A673 (cell line): ENCODE results near the gene KCNQ2.

Source experiments
- EZH2 ChIP-seq: fragments of 200-600 bp; sonication (generic); IDR thresholded peaks from 2 replicates; pipeline ENCODE4 v1.6.1; 2017; ENCODE audit warnings: borderline replicate concordance, low read depth, mild to moderate bottlenecking, mixed read lengths, antibody characterized with exemption, low read length; ENCODE audit not compliant: poor library complexity, severe bottlenecking
- TF ChIP-seq, protein P1 (sequence below): fragments of 300-800, 200-600 bp; sonication (generic); conservative IDR thresholded peaks from 2 replicates; pipeline ENCODE4 v1.5.1; 2017; ENCODE audit warnings: low read depth, mild to moderate bottlenecking, antibody characterized with exemption, low read length, moderate library complexity, mixed read lengths

DNA sequence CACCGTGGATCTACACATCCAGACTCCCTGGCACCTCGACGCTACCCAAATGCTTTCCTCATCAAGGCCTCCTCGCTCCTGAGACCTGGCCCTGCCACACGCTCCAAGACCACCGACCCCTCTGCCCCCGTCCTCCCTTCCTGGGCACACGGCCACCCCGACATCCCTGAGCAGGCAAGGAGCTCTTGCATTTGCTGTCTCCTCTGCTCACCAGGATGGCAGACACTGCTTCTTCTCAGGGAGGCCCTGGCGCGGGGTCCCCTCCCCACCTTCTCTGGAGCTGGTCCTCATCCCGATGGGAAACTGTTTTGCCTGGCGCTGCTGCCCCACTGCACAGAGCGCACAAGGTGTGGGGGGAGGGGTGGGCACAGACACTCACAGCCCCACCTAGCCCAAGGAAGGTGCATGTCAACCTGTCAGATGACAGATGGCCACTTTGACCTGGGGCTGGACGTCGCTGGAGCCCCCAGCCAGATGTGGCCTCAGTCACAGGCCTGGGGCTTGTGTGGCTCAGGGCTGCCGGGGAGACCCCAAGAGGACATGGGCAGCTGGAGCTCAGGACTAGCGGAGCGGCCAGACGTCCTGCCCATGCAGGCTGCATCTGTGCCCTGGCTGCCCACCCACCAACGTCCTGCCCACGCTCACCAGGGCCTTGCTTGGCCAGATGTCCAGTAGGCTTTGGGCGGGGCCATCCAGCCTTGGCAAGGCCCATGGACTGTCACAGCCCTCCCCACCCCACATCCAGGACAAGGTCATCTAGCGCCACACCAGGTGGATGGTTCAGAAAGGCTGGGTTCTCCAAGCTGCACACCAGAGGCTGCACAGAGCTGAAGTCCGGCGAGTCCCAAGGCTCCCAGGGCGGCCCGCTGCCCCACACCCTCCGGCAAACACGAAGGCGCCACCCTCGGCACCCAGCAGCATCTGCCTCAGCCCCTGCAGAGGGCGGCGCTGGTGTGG lies 6.2 kb upstream of the KCNQ2 start:
- TF ChIP-seq, protein P1, sequence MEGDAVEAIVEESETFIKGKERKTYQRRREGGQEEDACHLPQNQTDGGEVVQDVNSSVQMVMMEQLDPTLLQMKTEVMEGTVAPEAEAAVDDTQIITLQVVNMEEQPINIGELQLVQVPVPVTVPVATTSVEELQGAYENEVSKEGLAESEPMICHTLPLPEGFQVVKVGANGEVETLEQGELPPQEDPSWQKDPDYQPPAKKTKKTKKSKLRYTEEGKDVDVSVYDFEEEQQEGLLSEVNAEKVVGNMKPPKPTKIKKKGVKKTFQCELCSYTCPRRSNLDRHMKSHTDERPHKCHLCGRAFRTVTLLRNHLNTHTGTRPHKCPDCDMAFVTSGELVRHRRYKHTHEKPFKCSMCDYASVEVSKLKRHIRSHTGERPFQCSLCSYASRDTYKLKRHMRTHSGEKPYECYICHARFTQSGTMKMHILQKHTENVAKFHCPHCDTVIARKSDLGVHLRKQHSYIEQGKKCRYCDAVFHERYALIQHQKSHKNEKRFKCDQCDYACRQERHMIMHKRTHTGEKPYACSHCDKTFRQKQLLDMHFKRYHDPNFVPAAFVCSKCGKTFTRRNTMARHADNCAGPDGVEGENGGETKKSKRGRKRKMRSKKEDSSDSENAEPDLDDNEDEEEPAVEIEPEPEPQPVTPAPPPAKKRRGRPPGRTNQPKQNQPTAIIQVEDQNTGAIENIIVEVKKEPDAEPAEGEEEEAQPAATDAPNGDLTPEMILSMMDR = no peak
- TF ChIP-seq EZH2 = no peak
